ENCODE results near the gene POFUT1.

POFUT1 gene

GRCh38 chr20:32282461-32282860 is 74.8 kb downstream of the POFUT1 start:
- no peak for DNase-seq

- no peak for DNase-seq
Measured at GRCh38 chr20:32285082-32285620, 77.5 kb downstream of the POFUT1 start.

GRCh38 chr20:32285621-32286371 is 78.1 kb downstream of the POFUT1 start:
- peak; percentile 11 for DNase-seq

- DNase-seq, result no peak
Measured at GRCh38 chr20:32287231-32287638, 79.6 kb downstream of the POFUT1 start.

Data from fibroblast of skin of scalp (primary cell).